Stimulated activated CD8-positive, alpha-beta memory T cell treated with anti-CD3 and anti-CD28 coated beads, Interleukin-4, amount 100 ng/mL, for 24 hours (primary cell): ENCODE measurements around the gene RPS4Y1.
"Not testable (repeated sequence)": the region's sequence is repeated elsewhere in the genome, so short reads cannot be mapped to it uniquely, and the experiment has no call there.

ENCODE experiments used
- DNase-seq: peaks from one replicate; pipeline ENCODE4 v3.0.0-alpha.2; 2020; ENCODE audit warnings: low read depth

Gene RPS4Y1

DNA sequence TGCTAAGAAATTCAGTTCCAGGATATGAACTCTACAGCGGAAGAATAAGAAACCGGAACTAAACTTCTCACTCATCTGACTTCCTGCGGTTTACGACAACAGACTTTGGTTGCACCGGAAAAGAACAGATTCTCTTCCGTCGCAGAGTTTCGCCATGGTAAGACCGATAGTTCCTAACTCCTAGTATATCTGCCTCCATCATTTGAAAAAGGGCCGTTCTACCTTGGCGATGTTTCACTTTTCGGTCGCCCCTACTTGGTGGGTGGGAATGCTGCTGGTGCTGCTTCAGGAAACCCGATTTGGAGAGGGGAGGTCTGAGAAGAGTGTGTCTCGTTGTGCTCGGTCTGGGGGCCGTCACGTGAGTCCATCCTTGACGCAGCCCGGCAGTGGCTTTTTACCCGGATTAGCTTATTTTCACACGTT, at the start of gene RPS4Y1:
RPS4Y1 (plus strand) TSS at position 132 of the 423 bp plus-strand sequence; CDS start at position 155, 23 bp downstream.
- no peak for DNase-seq

GRCh38 chrY:2796977-2797523, 44.4 kb upstream of the RPS4Y1 start:
- no peak for DNase-seq

DNA sequence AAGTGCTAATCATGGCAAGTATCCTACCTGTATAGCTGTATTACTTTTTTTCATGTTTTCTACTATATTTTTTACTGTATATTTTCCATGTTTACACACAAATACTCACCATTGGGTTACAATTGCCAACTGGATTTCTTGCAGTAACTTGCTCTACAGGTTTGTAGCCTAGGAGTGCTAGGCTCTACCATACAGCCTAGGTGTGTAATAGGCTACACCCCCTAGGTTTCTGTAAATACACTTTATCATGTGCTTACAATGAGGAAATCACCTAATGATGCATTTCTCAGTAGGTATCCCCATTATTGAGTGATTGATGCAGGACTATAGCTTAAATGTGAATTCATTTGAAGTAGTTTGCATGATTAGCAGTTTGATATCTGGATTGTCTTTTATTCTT, 43.4 kb upstream of the RPS4Y1 start:
- DNase-seq = no peak

DNA sequence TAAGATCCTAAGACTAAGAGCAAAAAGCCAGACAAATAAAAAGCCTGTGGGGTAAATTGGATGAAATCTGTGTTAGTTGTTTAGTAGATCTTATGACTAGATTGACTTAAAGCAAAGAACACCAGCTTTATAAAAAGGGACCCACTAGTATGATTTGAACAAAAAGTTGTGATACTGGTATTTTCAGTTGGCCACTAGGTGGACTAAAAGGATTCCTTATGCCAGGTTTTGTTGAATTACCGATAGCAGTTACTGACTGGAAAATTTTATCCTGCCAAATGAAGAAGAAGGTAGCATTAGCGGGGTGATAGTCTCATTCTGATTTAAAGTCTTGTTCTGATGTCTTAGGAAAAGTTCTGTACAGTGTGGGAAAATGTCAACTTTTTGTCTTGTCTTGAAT, 41.2 kb upstream of the RPS4Y1 start:
- no peak for DNase-seq

DNA sequence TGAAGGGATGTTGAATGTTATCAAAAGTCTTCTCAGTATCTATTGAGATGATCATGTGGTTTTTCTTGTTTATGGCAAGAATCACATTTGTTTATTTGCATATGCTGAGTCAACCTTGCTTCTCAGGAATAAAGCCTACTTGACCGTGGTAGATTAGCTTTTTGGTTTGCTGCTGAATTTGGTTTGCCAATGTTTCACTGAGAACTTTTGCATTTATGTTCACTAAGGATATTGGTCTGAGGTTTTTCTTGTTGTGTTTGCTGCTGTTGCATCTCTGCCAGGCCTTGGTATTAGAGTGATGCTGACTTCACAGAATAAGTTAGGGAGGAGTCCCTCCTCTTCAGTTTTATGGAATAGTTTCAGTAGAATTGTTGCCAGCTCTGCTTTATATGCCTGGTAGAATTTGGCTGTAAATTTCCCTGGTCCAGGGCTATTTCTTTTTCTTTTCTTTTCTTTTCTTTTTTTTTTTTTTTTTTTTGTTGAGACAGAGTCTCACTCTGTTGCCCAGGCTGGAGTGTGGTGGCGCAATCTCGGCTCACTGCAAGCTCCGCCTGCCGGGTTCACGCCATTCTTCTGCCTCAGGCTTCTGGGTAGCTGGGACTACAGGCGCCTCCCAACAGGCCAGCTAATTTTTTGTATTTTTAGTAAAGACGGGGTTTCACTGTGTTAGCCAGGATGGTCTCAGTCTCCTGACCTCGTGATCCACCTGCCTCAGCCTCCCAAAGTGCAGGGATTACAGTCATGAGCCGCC, 24.1 kb upstream of the RPS4Y1 start:
- DNase-seq = not testable (repeated sequence)

- no peak for DNase-seq
These were observed 16.9 kb upstream of the RPS4Y1 start for GRCh38 chrY:2824471-2824870.

- DNase-seq = no peak
These were observed 12.9 kb upstream of the RPS4Y1 start for GRCh38 chrY:2828497-2828896.

DNA sequence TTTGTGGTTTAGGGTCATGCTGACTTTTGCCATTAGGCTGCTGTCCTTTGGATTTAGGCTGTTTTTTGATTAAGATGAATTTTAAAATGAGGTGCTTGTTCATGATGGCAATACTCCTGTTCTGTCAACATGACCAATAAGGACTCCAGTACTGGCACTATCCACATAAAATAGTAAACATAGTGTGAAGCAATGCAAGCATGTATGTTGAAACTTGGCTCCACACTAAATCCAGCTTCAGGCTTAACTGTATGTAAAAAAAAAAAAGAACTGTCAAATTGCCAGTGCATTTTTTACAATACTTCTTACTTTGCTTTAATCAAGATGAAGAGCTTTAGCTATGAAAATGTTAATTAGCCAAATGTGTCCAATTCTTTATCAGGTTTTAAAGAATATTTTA, 6.2 kb upstream of the RPS4Y1 start:
- DNase-seq = no peak

DNA sequence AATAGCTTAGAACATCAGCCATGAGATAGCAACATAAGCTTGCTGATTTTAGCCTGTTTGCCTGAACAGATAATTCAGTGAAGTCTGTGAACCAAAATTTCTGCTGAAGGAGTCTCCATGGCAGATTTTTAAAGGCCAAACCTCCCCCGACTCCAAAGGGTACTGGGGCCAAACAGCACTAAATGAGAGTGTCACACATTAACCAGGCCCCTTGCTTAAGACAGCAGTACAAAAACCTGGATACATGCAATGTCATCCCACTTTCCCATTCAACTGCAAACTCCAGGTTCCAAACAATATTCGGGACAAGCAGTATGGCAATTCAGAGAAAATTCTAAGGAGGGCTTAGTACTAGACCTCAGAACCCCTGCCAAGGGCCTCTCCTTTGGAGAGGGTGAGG, 4.3 kb upstream of the RPS4Y1 start:
- no peak for DNase-seq

GRCh38 chrY:2837932-2838331, 3.5 kb upstream of the RPS4Y1 start:
- no peak for DNase-seq

- no peak for DNase-seq
These were observed 5.4 kb downstream of the RPS4Y1 start for GRCh38 chrY:2846791-2847190.

DNA sequence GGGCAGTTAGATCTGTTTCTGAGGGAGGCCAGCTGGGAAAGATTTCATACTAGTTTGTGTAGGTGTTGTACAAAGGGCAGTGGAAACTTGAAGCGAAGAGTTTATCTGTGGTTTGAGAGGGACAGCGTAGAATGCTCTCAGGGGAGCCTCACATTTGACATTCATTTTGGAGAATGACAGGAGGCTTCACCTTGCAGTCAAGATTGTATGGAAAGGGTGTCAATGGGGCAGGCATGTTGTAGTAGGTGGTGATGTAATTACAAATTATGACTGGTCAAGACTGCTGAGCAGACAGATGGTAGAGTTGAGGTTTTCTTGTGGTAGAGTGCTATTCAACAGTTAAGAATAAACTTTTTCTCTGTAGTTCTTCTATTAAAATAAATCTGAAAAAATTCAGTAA, 7.0 kb downstream of the RPS4Y1 start:
- no peak for DNase-seq

DNA sequence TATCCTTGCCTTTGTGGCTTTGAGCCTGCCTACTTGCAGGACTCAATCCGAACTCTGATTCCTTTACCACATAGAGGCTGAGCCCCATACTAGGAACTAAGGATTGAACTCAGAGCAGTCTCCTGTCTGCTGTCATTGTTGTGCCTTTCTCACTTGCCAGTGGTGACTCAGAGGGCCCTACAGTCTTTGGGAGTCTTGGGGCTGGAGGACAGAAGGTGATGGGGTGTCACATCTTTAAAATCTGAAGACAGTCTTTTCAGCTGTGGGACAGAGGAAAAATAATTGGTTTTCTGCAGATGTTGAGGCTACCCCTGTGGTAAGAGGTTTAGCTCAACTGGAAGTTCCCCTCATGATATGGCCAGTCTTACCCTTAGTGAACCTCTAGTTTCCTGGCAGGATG, 8.0 kb downstream of the RPS4Y1 start:
- DNase-seq = no peak

- no peak for DNase-seq
These were observed 12.9 kb downstream of the RPS4Y1 start for GRCh38 chrY:2854145-2854774.

- DNase-seq = no peak
These were observed 15.7 kb downstream of the RPS4Y1 start for GRCh38 chrY:2857068-2857467.

- DNase-seq = no peak
These were observed 16.3 kb downstream of the RPS4Y1 start for GRCh38 chrY:2857686-2858085.

GRCh38 chrY:2859782-2860181, 18.4 kb downstream of the RPS4Y1 start:
- DNase-seq = no peak

DNA sequence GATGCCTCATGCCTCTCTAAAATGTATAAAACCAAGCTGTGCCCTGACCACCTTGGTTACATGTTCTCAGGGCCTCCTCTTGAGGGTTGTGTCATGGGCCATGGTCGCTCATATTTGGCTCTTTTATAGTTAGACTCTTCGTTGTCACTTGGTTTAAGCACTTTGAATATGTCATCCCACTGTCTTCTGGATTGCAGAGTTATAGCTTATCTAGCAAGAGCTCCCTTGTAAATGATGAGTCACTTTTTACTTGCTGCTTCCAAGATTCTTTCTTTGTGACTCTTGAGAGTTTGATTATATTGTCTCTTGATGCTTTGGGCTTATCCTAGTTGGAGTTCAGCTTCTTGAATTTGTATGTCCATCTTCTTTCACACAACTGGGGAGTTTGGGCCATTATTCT, 19.1 kb downstream of the RPS4Y1 start:
- no peak for DNase-seq

- DNase-seq = no peak
These were observed 25.2 kb downstream of the RPS4Y1 start for GRCh38 chrY:2866581-2866980.

DNA sequence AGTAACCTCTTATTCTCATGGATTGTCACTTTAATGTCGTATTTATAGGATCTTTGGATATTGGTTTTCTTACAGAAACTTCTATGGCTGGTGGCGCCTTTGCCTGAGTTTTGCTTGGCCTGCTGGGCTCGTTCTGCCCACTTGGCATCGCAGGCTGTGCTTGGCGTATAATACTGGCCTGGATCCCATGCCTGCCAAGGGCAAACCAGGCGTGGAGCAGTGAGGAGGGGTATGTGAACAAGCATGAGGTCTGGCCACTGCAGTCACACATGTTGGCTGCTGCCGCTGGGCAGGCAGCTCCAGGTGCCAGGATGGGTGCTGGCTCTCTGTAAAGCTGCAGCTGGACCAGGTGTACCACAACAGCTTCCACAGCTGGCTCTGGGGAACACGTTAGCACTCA, 26.1 kb downstream of the RPS4Y1 start:
- DNase-seq = no peak

DNA sequence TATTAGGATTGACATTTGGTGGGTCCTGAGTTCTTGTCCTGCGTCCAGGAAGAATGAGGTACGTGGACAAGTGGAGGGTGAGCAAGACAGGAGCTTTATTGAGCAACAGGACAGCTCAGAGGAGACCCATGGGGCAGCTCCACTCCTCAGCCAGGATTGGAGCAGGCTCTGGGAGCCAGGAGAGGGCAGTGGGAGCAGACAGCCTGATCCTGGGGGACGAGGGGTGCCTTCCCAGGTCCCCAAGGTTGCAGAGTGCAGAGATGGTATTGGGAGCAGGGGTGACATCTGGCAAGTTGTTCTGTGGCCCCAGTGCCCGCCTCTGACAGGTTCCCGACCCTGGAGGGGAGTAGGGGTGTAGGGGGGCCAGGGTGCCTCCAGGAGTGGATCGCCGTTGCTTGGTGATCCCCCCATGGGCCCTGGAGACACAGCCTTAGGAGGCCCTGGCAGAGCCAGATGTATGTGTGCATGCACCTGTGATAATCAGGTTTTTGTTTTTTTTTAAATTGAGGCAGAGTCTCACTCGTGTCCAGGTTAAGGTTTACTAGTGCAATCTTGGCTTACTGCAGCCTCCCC, 26.7 kb downstream of the RPS4Y1 start:
- no peak for DNase-seq

- DNase-seq = not testable (repeated sequence)
These were observed 30.8 kb downstream of the RPS4Y1 start for GRCh38 chrY:2872234-2872633.

- no peak for DNase-seq
These were observed 32.8 kb downstream of the RPS4Y1 start for GRCh38 chrY:2874211-2874610.
